Vagina (tissue), 2 donors: ENCODE measurements around the gene PXDN. TPM values are rescaled to one million over a fixed set of nuclear protein-coding genes. Genes with fewer than 3 reads are reported as not detected.

Experiments
- DNase-seq, 2 donors: peaks; one replicate each; pipeline ENCODE4 v3.0.0-alpha.2; 2017; ENCODE audit errors: extremely low spot score in 2 of 2
- H3K27ac ChIP-seq: fragments of 200-600 bp; sonication (generic); one replicate; pipeline ENCODE4 v1.5.1; 2019
- H3K27me3 ChIP-seq: fragments of 200-600 bp; sonication (generic); one replicate; pipeline ENCODE4 v1.5.1; 2019
- H3K36me3 ChIP-seq, 2 donors: fragments of 200-600 bp; sonication (generic); one replicate each; pipeline ENCODE4 v1.5.1; 2017 to 2019
- H3K4me1 ChIP-seq: fragments of 200-600 bp; sonication (generic); one replicate; pipeline ENCODE4 v1.5.1; 2019
- H3K4me3 ChIP-seq, 2 donors: fragments of 200-600 bp; sonication (generic); 1 replicate in 1 of 2; 2 replicates in 1 of 2; pipeline ENCODE4 v1.5.1; 2016 to 2019
- H3K9me3 ChIP-seq: fragments of 200-600 bp; sonication (generic); one replicate; pipeline ENCODE4 v1.5.1; 2019
- POLR2A ChIP-seq, 2 donors: fragments of 450-650 bp; IDR thresholded peaks; one replicate each; pipeline ENCODE4 v1.6.1; 2017; ENCODE audit warnings: antibody characterized with exemption in 2 of 2, mild to moderate bottlenecking in 2 of 2, moderate library complexity in 2 of 2
- POLR2AphosphoS5 ChIP-seq, 2 donors: sonication (generic); formaldehyde crosslinking; IDR thresholded peaks; one replicate each; pipeline ENCODE4 v1.9.0; 2017; ENCODE audit warnings: antibody characterized with exemption in 2 of 2, mild to moderate bottlenecking in 2 of 2, low read depth in 1 of 2; ENCODE audit not compliant: insufficient read depth in 1 of 2
- intact Hi-C: fragments of 100-400 bp; cut with DNase I; formaldehyde crosslinking; loops from one replicate; pipeline ENCODE4 v1.15.1; 2023
- total RNA-seq: library from RNA; depleted of rRNA; stranded (reverse); fragments of >200 nt; gene quantifications from one replicate; pipeline ENCODE4 v1.2.3, GENCODE V29; 2016
- TF ChIP-seq, protein P1 (sequence below), 3 experiments: fragments of 450-650 bp in 2 of 3; fragments of 200-600 bp in 1 of 3; sonication (generic) in 1 of 3; IDR thresholded peaks; one replicate each; pipeline ENCODE4 v1.5.1; 2017 to 2019; ENCODE audit warnings: antibody characterized with exemption in 3 of 3, mild to moderate bottlenecking in 2 of 3, moderate library complexity in 2 of 3

Gene PXDN
- total RNA-seq, 1 donor from 2014 or later = 33.6 TPM

DNA sequence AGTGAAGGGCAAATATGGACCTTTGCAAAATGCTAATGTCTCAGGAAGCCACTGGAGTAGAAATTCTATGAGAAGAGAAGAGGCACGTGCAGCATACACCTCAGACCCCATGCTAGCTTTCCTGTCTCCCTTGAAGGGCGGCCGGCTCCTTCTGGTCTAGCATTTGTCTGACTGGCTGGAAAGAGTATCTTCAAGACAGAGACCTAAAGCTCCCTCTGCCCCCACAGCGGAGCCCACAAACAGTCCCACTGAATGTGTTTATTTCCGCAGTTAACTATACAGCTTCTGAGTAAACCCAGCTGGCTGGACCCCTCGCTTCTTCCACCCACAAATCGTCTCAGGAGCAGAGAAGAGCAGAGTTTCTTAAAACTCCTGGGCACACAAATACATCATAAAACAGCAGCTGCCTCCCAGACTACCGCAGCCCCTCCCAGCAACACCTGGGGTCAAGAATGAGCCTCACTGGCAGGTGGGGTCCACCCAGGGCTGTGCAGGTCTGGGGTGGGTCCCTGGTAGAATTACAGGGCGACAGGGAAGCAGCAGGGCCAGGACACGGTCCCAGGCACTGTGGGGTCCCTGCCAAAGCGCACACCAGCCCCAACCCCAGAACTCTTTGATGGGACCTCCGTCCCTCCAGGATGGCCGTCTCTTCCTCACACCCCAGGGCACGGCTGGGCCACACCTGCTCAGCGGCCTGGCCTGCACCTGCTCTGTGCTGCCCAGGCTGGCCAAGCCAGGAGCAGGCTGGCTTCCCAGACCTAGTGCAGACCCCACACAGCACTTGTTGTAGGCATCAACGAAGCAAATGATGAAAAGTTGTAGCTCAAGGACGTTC lies 103.8 kb downstream of the PXDN start:
- Histone ChIP-seq H3K27me3 (no peaks in the 10 kb centered on the region), H3K36me3 (peaks cover 0 to 33% of the 10 kb centered on the region in 2 donors), H3K9me3 (no peaks in the 10 kb centered on the region), H3K4me3 (no peak overlapping the region), H3K27ac (no peak overlapping the region), H3K4me1 (no peaks in the 10 kb centered on the region)
- TF ChIP-seq POLR2A (IDR thresholded peaks at IDR 0.05) (no peak), POLR2AphosphoS5 (IDR thresholded peaks at IDR 0.05; ENCODE audit: insufficient read depth in 1 of 2, low read depth in 1 of 2) (no peak)
- TF ChIP-seq, protein P1, sequence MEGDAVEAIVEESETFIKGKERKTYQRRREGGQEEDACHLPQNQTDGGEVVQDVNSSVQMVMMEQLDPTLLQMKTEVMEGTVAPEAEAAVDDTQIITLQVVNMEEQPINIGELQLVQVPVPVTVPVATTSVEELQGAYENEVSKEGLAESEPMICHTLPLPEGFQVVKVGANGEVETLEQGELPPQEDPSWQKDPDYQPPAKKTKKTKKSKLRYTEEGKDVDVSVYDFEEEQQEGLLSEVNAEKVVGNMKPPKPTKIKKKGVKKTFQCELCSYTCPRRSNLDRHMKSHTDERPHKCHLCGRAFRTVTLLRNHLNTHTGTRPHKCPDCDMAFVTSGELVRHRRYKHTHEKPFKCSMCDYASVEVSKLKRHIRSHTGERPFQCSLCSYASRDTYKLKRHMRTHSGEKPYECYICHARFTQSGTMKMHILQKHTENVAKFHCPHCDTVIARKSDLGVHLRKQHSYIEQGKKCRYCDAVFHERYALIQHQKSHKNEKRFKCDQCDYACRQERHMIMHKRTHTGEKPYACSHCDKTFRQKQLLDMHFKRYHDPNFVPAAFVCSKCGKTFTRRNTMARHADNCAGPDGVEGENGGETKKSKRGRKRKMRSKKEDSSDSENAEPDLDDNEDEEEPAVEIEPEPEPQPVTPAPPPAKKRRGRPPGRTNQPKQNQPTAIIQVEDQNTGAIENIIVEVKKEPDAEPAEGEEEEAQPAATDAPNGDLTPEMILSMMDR (IDR thresholded peaks at IDR 0.05) = no peak
- no peak for DNase-seq
- intact Hi-C loops = no loop called here

DNA sequence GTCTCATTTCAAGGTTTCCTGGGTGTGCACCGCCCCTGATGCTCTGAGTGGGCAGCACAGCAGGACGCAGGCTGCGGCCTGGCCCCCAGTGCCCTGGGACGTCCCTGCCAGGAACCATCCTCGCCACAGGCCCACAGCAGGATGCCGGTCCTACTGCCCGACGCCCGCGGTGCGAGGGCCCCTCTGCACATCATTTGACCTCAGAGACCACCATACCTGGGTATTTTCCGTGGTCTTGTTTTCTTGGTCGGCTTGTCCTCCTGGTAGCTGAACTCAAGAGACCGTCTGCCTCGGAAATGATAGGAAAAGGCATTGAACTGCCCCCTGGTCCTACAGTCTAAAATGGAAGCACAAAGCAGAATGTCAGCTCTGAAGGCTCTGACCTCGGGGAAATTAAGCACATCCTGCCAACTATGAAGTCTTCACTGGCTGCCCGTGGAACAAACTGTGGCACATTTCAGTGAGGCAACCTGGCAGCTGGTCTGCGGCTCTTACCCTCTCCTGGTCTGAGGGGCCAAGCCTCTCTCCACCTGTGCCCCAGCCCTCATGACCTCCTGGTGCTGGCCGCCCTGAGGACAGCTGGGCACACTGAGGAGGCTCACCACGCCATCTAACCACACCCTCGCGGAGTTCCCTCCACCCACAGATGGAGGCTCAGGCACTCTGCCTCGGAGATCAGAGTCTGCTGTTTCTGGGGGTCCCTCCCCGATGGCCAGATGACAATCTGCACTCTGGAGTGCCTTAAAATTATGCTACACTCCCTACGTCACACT lies 105.0 kb downstream of the PXDN start:
- Histone ChIP-seq H3K27me3 (no peaks in the 10 kb centered on the region), H3K4me3 (no peak overlapping the region), H3K36me3 (peaks cover 0 to 43% of the 10 kb centered on the region in 2 donors), H3K4me1 (no peaks in the 10 kb centered on the region), H3K9me3 (no peaks in the 10 kb centered on the region), H3K27ac (no peak overlapping the region)
- TF ChIP-seq, protein P1 (IDR thresholded peaks at IDR 0.05) = no peak
- TF ChIP-seq POLR2A (IDR thresholded peaks at IDR 0.05) (no peak), POLR2AphosphoS5 (IDR thresholded peaks at IDR 0.05; ENCODE audit: insufficient read depth in 1 of 2, low read depth in 1 of 2) (no peak)
- no peak for DNase-seq
- intact Hi-C loops = no loop called here

DNA sequence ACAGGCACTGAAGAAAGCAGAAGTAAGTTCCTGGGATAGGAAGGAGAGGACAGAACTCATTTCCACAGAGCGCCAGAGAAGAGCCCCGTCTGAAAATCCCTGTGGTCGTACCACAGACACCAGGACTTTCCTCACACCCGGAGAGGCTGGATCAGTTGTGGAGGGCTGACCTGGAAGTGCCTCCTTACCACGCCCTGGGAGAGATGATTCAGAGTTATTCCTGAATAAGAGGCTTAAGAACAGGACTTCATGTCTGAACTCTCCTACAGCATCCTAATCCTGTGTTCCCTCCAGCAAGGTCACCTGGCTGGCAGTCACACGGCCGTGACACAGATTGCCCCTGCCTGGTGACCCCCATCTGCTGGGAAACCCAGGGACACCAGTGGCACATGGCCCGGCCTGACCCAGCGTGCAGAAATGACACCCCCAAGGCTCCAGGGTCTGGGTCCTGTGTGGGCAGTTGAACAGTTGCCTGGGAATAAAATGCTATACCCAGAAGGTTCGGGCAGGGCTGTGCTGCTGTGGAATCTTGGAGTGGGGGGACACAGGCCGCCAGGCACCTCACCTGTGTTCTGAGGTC lies 105.9 kb downstream of the PXDN start:
- Histone ChIP-seq H3K27ac (no peak overlapping the region), H3K4me3 (no peak overlapping the region), H3K9me3 (no peaks in the 10 kb centered on the region), H3K4me1 (no peaks in the 10 kb centered on the region), H3K36me3 (peaks cover 0 to 44% of the 10 kb centered on the region in 2 donors), H3K27me3 (no peaks in the 10 kb centered on the region)
- DNase-seq = no peak
- TF ChIP-seq POLR2A (IDR thresholded peaks at IDR 0.05) = no peak
- no peak for TF ChIP-seq POLR2AphosphoS5 (IDR thresholded peaks at IDR 0.05; ENCODE audit: insufficient read depth in 1 of 2, low read depth in 1 of 2)
- TF ChIP-seq, protein P1 (IDR thresholded peaks at IDR 0.05) = no peak
- intact Hi-C loops = no loop called here

DNA sequence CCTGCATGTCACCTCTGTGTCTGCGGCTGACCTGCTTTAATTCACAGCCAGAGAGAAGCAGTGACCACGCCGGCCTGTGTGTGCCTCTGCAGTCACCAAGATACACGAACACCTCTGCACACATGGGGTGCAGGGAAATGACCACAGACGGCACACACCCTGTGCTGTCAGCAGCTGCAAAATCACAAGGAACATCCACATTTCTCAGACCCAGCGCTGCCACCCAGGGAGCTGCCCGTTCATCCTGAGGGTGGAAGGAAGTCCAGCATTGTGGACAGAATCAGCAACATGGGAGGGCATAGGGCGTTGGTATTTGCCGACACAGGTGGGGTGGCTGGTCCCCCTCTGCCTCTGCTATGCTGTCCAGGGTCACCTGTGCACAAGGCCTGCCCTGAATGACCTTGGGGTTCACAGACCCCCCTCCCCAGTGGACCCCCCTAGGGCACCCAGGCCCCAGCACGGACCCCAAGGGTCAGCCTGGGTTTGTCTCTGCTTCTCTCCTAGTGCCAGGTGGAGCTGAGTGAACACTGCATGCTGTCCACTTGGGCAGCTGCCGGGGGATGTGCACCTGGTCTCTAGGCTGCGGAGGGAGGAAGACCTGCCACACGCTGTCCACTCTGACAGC lies 107.4 kb downstream of the PXDN start:
- peaks cover 0 to 40% of the 10 kb centered on the region in 2 donors for H3K36me3 ChIP-seq
- H3K4me1 ChIP-seq = no peaks in the 10 kb centered on the region
- no peaks in the 10 kb centered on the region for H3K27me3 ChIP-seq
- no peaks in the 10 kb centered on the region for H3K9me3 ChIP-seq
- TF ChIP-seq, protein P1 (IDR thresholded peaks at IDR 0.05) = no peak
- TF ChIP-seq POLR2AphosphoS5 (IDR thresholded peaks at IDR 0.05; ENCODE audit: insufficient read depth in 1 of 2, low read depth in 1 of 2) (no peak), POLR2A (IDR thresholded peaks at IDR 0.05) (no peak)
- no peak for DNase-seq
- H3K4me3 ChIP-seq = no peak overlapping the region
- intact Hi-C loops = no loop called here
- H3K27ac ChIP-seq = no peak overlapping the region
